Ishikawa (cell line): ENCODE results near the gene KLHL8.
A peak's percentile ranks its signal among the peaks of the same experiment; 100 is the strongest.

Experiments
- CEBPB ChIP-seq: IDR thresholded peaks from 2 replicates; pipeline ENCODE4 v1.6.1; 2012
- CREB1 ChIP-seq: IDR thresholded peaks from 2 replicates; pipeline ENCODE4 v1.6.1; 2012; ENCODE audit warnings: low read depth
- EGR1 ChIP-seq: IDR thresholded peaks from 2 replicates; pipeline ENCODE4 v1.6.1; 2012
- EP300 ChIP-seq: IDR thresholded peaks from 2 replicates; pipeline ENCODE4 v1.6.1; 2012; ENCODE audit warnings: borderline replicate concordance
- FOXM1 ChIP-seq: IDR thresholded peaks from 2 replicates; pipeline ENCODE4 v1.6.1; 2012; ENCODE audit warnings: low read depth, borderline replicate concordance
- NFIC ChIP-seq: IDR thresholded peaks from 2 replicates; pipeline ENCODE4 v1.6.1; 2012
- RAD21 ChIP-seq: IDR thresholded peaks from 2 replicates; pipeline ENCODE4 v1.6.1; 2012; ENCODE audit warnings: low read depth
- TAF1 ChIP-seq: IDR thresholded peaks from 2 replicates; pipeline ENCODE4 v1.6.1; 2012; ENCODE audit warnings: low read depth, mild to moderate bottlenecking
- TCF12 ChIP-seq: IDR thresholded peaks from 2 replicates; pipeline ENCODE4 v1.6.1; 2012; ENCODE audit warnings: low read depth
- TEAD4 ChIP-seq: IDR thresholded peaks from 2 replicates; pipeline ENCODE4 v1.6.1; 2012
- YY1 ChIP-seq: IDR thresholded peaks from 2 replicates; pipeline ENCODE4 v1.6.1; 2012; ENCODE audit warnings: low read depth
- ZBTB7A ChIP-seq: IDR thresholded peaks from 2 replicates; pipeline ENCODE4 v1.6.1; 2012; ENCODE audit warnings: low read depth
- TF ChIP-seq, protein P1 (sequence below): IDR thresholded peaks from 2 replicates; pipeline ENCODE4 v1.6.1; 2012
- TF ChIP-seq, protein P2 (sequence below): IDR thresholded peaks from 2 replicates; pipeline ENCODE4 v1.6.1; 2012; ENCODE audit warnings: low read depth, mild to moderate bottlenecking
- TF ChIP-seq, protein P3 (sequence below): IDR thresholded peaks from 2 replicates; pipeline ENCODE4 v1.6.1; 2012

Gene KLHL8

GRCh38 chr4:87251106-87251505, 30.7 kb upstream of the KLHL8 start:
- TF ChIP-seq FOXM1 = no peak
- no peak for TF ChIP-seq EP300
- TF ChIP-seq TAF1 = no peak
- TF ChIP-seq RAD21 = no peak
- TF ChIP-seq, protein P1, sequence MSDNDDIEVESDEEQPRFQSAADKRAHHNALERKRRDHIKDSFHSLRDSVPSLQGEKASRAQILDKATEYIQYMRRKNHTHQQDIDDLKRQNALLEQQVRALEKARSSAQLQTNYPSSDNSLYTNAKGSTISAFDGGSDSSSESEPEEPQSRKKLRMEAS = no peak
- TF ChIP-seq, protein P2, sequence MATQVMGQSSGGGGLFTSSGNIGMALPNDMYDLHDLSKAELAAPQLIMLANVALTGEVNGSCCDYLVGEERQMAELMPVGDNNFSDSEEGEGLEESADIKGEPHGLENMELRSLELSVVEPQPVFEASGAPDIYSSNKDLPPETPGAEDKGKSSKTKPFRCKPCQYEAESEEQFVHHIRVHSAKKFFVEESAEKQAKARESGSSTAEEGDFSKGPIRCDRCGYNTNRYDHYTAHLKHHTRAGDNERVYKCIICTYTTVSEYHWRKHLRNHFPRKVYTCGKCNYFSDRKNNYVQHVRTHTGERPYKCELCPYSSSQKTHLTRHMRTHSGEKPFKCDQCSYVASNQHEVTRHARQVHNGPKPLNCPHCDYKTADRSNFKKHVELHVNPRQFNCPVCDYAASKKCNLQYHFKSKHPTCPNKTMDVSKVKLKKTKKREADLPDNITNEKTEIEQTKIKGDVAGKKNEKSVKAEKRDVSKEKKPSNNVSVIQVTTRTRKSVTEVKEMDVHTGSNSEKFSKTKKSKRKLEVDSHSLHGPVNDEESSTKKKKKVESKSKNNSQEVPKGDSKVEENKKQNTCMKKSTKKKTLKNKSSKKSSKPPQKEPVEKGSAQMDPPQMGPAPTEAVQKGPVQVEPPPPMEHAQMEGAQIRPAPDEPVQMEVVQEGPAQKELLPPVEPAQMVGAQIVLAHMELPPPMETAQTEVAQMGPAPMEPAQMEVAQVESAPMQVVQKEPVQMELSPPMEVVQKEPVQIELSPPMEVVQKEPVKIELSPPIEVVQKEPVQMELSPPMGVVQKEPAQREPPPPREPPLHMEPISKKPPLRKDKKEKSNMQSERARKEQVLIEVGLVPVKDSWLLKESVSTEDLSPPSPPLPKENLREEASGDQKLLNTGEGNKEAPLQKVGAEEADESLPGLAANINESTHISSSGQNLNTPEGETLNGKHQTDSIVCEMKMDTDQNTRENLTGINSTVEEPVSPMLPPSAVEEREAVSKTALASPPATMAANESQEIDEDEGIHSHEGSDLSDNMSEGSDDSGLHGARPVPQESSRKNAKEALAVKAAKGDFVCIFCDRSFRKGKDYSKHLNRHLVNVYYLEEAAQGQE = no peak
- no peak for TF ChIP-seq NFIC
- no peak for TF ChIP-seq EGR1
- no peak for TF ChIP-seq TCF12
- TF ChIP-seq, protein P3, sequence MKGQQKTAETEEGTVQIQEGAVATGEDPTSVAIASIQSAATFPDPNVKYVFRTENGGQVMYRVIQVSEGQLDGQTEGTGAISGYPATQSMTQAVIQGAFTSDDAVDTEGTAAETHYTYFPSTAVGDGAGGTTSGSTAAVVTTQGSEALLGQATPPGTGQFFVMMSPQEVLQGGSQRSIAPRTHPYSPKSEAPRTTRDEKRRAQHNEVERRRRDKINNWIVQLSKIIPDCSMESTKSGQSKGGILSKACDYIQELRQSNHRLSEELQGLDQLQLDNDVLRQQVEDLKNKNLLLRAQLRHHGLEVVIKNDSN = no peak
- TF ChIP-seq TEAD4 = no peak
- no peak for TF ChIP-seq ZBTB7A

DNA sequence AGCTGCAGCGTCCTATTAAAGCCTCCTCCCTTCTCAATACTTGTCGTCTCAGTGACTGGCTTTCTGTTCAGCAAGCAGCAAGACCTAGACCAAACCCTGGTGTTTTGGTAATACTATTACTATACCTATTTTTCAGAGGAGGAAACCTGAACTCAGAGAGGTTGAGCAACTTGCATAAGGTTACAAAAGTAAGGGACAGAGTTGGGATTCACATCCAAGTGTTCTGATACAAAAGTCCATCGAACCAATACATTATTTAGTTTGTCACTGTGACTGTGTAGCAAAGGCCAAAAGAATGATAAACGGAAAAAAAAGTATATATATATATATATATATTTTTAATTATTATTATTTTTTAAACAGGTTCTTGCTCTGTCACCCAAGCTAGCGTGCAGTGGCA, 29.9 kb upstream of the KLHL8 start:
- TF ChIP-seq TCF12 = no peak
- TF ChIP-seq, protein P1 = no peak
- TF ChIP-seq, protein P3 = no peak
- no peak for TF ChIP-seq NFIC
- no peak for TF ChIP-seq ZBTB7A
- no peak for TF ChIP-seq RAD21
- no peak for TF ChIP-seq EGR1
- TF ChIP-seq TEAD4 = no peak
- no peak for TF ChIP-seq TAF1
- no peak for TF ChIP-seq YY1
- no peak for TF ChIP-seq EP300
- TF ChIP-seq, protein P2 = no peak

DNA sequence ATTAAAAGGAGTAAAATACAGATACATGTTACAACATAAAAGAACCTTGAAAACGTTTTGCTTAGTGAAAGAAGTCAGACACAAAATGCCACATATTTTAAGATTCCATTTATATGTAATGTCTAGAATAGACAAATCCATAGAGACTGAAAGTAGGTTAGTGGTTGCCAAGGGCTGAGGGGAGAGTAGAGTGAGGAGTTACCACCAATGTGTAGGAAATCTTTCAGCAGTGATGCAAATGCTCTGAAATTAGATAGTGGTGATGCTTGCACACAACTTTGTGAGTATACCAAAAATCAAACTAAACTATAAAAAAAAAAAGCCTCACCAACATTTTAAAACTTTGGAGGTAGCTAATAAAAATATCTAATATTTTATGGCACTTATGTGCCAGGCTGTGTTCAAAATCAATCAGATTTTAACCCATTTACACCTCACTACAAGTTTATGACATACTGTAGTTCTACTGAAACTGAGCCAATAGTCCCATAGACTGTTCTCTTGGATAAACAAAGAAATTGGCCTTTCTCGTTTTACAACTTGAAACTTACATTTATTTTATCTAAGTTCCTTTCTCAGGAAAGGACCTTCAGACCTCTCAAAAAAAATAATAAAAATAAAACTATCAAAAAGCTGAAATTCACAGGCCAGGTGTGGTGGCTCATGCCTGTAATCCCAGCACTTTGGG, 29.1 kb upstream of the KLHL8 start:
- TF ChIP-seq TEAD4 (no peak), EP300 (no peak), NFIC (no peak), TCF12 (no peak), CREB1 (no peak), ZBTB7A (no peak), RAD21 (no peak), FOXM1 (no peak), CEBPB (no peak), EGR1 (no peak), YY1 (no peak), TAF1 (no peak)
- TF ChIP-seq, protein P2 = no peak
- TF ChIP-seq, protein P1 = no peak
- TF ChIP-seq, protein P3 = no peak

DNA sequence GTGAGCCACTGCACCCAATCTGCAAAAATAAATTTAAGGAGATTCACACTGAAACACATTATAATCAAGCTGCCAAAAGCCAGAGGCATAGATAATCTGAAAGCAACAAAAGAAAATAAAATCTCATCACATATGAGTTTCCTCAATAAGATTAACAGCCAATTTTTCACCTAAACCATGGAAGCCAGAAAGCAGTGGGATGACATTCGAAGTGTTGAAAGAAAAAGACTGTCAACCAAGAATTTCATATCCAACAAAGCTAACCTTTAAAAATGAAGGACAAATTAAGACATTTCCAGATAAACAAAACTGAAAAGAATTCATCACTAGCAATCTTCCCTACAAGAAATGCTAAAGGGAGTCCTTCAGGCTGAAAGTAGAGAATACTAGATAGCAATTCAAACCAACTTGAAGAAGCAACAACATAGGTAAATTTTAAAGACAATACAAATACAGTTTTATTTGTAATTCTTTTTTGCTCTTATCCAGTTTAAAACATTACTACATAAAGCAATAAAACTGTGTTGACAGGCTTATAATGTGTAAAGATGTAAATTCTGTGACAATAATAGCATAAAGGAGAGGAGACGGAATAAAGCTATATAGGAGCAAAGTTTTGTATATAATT, 23.1 kb upstream of the KLHL8 start:
- TF ChIP-seq, protein P3 = 0 out of 2 replicates have a peak, but pooled peaks have one; percentile 7
- TF ChIP-seq NFIC = no peak
